HG03097 (cell line): ENCODE data around the gene PDE10A.

Source experiments
- ATAC-seq: cut with Tn5 transposase; IDR thresholded peaks from one replicate; pipeline ENCODE4 v1.9.1; 2021; ENCODE audit not compliant: unreplicated experiment, low FRiP score

Gene PDE10A

DNA sequence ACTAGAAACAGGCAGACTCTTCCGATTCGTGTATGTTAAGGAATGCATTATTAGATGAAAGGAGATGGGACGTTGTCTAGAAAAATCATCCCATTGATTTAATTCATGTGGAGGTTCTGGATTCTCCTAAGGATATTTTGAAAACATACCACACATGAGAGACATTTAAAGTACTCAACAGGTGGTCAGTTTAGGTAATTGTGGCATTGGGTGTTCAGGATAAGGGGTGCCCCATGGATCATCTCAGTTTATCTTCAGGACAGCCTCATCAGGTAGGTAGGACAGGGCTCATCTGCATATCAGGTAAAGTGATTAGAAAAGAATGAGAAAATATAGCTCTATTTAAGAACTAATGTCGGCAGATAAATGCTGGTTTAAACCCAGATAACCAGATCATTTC lies 15.9 kb upstream of the PDE10A start:
- no peak for ATAC-seq

GRCh38 chr6:165678429-165678828 lies 15.4 kb upstream of the PDE10A start:
- no peak for ATAC-seq

GRCh38 chr6:165677091-165677490 lies 14.1 kb upstream of the PDE10A start:
- ATAC-seq: no peak

DNA sequence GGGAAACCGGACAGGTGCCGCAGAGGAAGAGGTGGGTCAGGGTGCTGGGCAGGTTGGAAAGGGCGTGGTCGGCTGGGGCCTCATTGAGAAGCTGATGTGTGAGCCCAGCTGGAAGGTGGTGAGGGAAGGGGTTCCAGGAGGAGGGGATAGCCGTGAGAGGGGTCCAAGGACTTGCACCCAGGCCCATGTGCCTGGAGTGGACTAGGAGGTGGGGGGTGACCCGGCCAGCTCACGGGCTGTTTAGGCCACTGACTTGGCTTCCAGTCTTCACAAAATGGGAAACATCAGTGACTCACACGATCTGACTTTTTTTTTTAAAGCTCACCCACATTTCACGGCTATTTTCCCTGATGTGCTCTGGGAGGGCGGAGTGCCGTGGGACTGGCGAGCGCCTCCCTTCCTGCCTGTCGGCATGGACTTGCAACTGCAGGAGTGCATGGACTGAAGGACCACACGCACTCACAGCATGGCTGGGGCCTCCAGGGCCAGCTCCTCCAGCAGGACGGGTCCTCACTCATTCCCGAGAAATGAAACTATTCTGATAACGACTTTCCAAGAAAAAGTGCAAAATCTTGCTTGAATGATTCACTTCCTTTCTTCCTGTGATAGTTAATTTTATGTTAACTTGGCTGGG lies 13.5 kb upstream of the PDE10A start:
- no peak for ATAC-seq

GRCh38 chr6:165675120-165675519 lies 12.1 kb upstream of the PDE10A start:
- no peak for ATAC-seq

DNA sequence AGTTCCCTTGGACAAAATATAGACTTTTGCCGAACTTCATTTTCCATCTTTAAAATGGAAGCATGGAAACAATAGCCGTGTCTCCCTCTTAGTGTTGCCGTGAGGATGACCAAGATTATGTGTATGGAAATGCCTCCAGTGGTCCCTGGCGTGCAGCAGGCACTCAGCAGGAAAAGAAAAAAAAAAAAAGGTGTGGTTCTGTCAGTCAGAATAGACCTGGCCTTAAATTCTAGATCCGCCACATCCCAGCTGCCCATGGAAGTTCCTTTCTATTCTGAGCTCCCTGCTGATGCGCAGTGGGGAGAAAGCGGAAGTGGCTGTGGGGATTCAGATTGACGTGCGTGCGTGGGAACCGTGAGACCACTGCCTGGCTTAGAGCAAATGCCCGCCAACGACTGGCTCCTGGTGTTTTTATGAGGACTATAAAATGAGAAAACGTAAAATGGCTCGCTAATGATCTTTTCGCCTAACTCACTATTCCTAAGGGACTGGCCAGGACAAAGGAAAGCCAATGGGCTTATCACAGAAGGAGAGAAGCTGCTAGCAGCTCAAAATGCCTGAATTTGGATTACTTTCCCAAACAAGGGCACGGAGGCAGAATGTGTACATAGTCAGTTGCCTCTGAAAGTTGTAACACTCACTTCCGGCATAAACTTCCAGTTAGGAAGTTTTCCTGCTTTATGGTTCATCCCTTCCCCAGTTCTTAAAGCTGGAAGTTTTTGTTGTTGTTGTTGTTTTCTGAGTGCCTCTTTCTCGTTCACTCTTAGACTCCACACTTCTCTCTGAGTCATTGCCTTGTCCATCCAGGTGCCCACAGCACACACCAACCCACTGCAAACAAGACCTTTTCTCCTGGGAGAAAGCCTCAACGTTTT lies 11.4 kb upstream of the PDE10A start:
- ATAC-seq: no peak

- ATAC-seq: no peak
These were observed 8.3 kb upstream of the PDE10A start for GRCh38 chr6:165671222-165671768.

DNA sequence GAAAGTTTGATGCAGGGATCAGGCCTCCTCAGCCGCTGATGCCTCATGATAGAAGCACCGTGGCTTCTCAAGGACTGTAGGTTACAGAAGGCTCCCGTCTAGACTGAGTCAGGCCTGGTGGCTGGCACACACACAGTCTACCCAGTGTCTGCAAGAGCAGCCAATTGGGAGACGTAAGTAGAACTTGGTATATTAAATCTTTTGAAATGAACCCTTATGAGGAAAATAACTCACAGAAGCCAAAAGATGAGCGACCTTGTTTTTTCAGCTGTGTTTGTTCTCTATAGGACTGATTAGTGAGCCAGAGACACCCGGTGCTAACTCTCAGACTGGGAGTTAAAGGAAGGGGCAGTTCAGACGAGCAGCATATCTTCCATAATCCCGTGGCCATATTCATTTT lies 5.9 kb upstream of the PDE10A start:
- no peak for ATAC-seq

DNA sequence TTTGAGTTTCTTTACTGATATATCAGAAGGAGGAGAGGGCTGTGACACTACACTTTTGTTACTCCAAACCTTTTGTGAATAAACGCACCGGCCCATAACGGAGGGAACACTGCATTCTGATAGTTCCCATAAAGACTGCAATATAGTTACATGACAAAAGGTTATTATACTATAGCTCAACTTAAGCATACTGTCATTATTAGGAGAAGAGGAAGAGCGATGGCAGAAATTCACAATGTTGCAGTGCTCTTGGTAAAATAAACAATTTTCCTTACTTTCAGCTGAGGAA lies 2.3 kb upstream of the PDE10A start:
- ATAC-seq: no peak

DNA sequence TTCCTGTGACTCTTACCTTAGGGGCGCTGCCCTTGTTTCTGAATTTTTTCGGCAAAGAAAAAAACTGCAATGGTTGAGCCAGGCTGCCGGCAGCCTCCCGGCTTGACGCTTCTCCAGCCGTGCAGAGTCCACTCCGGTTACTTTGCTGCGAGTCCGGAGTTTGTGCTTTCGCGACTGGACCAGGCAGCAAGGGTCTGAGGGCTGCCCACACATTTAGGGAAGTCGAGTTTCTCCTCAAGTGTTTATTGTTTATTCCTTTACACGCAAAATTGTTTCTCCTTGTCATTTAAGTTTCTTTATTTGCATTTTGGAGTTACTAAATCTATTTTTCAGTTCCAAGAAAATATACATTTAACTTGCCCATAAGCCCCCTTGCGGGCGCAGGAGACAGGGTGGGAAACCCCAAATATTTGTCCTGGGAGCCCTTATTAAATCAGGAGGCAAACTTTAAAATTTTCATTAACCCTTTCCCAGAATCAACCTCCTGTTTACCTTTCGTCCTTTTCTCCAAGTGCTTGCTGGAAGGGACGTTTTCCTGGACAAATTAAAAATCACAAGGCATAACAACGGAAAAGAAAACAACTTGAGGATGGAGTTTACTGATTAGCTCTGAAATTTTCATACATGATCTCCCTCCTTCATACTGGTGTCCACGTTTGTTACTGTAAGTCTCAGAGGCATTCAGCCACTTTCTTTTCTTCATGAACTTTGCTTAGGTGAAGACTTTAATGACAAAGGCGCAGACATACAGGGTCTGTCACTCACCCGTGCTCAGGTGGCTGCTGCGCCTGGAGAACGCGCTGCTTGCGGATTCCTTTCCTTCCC lies 1.7 kb upstream of the PDE10A start:
- no peak for ATAC-seq

GRCh38 chr6:165663736-165664558 lies 906 bp upstream of the PDE10A start:
- ATAC-seq: no peak

DNA sequence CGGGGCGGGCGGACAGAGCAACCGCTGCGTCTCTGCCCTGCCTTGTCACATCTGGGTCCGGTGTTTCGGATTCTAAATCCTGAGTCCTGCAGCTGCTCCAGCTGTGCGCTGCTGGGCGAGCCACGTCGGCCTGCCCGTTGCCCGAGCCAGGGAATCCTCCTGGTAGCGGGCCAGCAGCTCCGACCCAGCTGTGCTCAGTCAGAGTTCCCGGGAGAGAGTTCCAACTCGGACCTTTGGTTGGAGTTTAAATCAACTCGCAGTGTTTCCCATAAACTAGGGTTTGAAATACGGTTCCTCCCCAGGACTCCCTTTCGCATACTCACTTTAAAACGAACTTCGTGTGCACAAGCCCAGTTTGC lies 315 bp upstream of the PDE10A start:
- ATAC-seq: no peak

GRCh38 chr6:165662041-165662748 lies 846 bp downstream of the PDE10A start:
- no peak for ATAC-seq

GRCh38 chr6:165661664-165662025 lies 1.4 kb downstream of the PDE10A start:
- ATAC-seq: no peak

DNA sequence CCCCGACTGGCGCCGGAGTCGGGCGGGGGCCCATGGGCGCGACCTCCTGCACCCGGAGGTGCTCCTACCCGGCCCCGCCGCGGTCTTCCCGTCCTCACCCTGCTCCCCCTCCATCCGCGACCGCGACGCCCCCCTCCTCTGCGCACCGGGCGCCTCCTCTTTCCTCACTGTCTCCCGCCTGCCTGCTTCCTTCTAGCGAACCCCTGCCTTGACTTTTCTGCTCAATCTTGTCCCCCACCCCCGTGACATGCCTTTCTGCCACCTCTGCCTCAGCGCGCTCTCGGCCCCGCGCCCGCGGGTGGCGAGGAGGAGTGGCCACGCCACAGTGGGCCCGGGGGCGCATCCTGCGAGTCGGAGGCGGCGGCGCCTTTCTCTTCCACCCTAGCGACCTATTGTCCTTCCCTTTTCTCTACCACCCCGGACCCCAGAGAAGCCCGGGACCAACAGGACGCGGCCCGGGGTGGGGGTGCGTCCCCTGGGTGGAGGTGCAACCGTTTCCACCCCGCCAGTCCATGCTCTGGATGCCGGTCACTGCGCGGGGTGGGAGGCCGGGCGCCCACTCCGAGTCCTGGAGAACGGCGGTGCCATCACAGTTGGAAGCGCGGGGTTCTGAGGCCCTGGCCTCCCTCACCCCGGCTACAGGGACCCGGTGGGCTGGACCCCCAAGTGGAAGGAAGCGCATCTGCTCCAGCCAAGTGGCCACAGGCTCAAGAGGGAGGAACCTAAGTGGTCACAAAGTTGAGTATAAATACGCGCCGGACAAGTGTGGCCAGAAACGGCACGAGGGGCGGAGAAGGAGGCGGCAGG lies 2.0 kb downstream of the PDE10A start:
- ATAC-seq: no peak

DNA sequence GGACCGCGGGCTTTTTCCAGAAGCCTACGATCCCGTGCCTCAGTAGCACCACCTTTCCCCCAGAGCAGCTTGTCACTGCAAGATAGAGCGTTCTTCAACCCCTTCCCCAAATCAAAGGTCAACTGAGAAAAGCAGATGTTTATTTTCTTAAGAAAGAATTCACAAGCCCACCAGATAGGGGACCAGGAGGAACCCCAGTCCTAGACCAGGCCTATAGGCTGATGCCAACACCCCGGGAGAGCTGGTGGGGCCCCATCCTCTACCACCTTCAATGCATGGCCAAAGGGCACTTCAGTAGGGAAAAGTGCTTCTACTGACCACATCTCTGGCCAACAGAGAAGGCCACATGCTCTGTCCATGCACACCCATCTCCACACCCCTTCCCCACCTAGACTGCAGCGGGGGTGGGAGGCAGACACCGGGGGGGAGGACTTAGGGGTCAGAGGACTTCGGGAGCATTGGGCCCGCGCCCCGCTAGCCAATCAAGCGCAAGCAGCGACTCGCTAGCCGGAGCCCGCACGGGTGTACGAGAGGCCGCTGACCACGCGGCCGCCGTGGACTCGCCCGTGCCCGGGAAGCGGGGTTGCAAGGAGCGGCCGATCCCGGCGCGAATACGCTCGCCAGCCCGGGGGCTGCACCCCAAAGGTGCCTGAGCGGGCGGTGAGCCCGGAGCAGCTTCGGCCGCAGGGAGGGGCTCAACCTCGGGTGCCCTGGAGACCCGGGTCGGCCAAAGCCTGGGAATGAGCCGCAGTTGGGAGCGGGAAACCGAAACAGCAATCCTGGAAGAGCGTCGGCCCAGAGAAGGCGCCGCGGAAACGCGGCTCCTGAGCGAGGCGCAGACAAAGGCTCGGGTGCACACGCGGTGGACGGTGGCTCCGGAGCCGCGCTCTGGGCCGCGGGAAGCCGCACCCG lies 2.8 kb downstream of the PDE10A start:
- ATAC-seq: no peak

DNA sequence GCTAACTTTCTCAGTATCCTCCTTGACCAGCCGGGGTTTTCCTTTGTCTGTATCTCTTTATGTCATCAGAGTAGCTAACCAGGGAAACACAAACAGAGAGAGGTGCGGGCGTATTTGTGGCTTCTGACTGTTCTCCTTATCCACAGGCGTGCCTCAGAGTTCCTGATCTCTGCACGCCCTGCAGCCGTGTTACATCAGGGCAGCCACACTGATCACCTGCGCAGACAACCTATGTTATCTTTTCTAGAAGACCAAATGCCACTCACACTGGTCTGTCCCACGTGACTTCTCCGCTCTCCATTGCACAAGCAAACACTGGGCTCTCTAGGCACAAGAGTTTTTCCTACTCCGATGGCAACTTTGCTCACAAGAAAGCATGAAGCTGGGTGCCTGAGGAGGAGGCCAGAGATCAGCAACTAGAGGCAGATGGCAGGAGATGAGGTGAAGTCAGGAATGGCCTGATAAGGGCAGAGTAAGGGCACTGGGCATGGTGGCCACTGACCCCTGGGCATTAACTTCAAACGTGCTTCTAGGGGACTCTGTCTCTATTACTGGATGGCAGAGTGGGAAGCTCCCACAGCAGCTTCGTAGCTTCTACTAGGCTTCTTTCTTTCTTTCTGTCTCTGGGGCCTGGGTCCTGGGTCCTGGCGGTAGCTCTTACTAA lies 4.5 kb downstream of the PDE10A start:
- no peak for ATAC-seq

DNA sequence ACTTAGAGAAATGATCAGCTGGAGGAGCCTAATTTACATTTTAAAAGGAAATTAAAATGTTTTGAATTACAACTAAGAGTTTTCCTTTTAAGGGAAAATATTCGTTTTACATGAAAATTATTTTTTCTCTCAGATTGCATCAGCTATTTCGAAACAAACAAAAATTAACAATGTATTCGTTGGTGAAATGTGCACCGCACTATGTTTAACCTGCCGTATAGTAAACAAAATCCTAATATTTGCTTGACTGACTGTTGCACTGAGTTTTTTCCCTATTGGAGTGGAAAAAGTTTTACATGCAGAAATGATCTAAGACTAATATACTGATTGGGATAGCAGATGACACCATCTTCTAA lies 5.7 kb downstream of the PDE10A start:
- no peak for ATAC-seq
